Left renal pelvis (tissue), 4 donors: ENCODE results near the gene JMJD4. TPM values are rescaled to one million over a fixed set of nuclear protein-coding genes. Genes with fewer than 3 reads are reported as not detected.
"Not testable (repeated sequence)": the region's sequence is repeated elsewhere in the genome, so short reads cannot be mapped to it uniquely, and the experiment has no call there.

Source experiments
- DNase-seq, 4 donors: peaks; one replicate each; pipeline ENCODE4 v3.0.0-alpha.2; 2013; ENCODE audit warnings: low read depth in 4 of 4, low spot score in 3 of 4
- polyA plus RNA-seq, 4 donors: library from polyadenylated mRNA; unstranded; fragments of 120-200 nt; gene quantifications; one replicate each; pipeline ENCODE4 v1.2.1, GENCODE V29; 2013; ENCODE audit not compliant: insufficient read length in 4 of 4

The JMJD4 gene
- polyA plus RNA-seq, 4 donors = 14.3 to 17.1 (median 16.0) TPM

GRCh38 chr1:227733751-227734545, 1.2 kb downstream of the JMJD4 start:
- no peak for DNase-seq

GRCh38 chr1:227733309-227733705, 1.8 kb downstream of the JMJD4 start:
- no peak for DNase-seq

- no peak for DNase-seq
These were observed 2.4 kb downstream of the JMJD4 start for GRCh38 chr1:227732586-227733308.

- DNase-seq = no peak
These were observed 3.2 kb downstream of the JMJD4 start for GRCh38 chr1:227731696-227732585.

- no peak for DNase-seq
These were observed 3.8 kb downstream of the JMJD4 start for GRCh38 chr1:227731241-227731677.

GRCh38 chr1:227730630-227731151, 4.4 kb downstream of the JMJD4 start:
- DNase-seq = no peak

- no peak for DNase-seq
These were observed 5.0 kb downstream of the JMJD4 start for GRCh38 chr1:227729881-227730629.

- no peak for DNase-seq
These were observed 5.8 kb downstream of the JMJD4 start for GRCh38 chr1:227729144-227729880.

GRCh38 chr1:227728892-227729143, 6.3 kb downstream of the JMJD4 start:
- DNase-seq = no peak

GRCh38 chr1:227728059-227728891, 6.8 kb downstream of the JMJD4 start:
- peak; percentile 38 to 58 (median 52) for DNase-seq

GRCh38 chr1:227726924-227727599, 8.0 kb downstream of the JMJD4 start:
- DNase-seq = no peak

- DNase-seq = no peak
These were observed 8.8 kb downstream of the JMJD4 start for GRCh38 chr1:227726318-227726717.

- DNase-seq = no peak
These were observed 10.1 kb downstream of the JMJD4 start for GRCh38 chr1:227725046-227725445.

- DNase-seq = no peak
These were observed 11.6 kb downstream of the JMJD4 start for GRCh38 chr1:227723474-227723873.

- no peak for DNase-seq
These were observed 16.2 kb downstream of the JMJD4 start for GRCh38 chr1:227718932-227719331.

- no peak for DNase-seq
These were observed 22.5 kb downstream of the JMJD4 start for GRCh38 chr1:227712648-227713047.

- DNase-seq = not testable (repeated sequence)
These were observed 24.6 kb downstream of the JMJD4 start for GRCh38 chr1:227710474-227710873.

- DNase-seq = no peak
These were observed 25.7 kb downstream of the JMJD4 start for GRCh38 chr1:227709451-227709850.
